HEK293 (cell line): ENCODE data around the gene CEP170B.
"Not testable (repeated sequence)": the region's sequence is repeated elsewhere in the genome, so short reads cannot be mapped to it uniquely, and the experiment has no call there.

Source experiments
- TRIM28 ChIP-seq: IDR thresholded peaks from 2 replicates; pipeline ENCODE4 v1.6.1; 2011; ENCODE audit warnings: low read length, control low read depth, borderline replicate concordance
- TF ChIP-seq, protein P1 (sequence below): fragments of 450-650 bp; formaldehyde crosslinking; IDR thresholded peaks from 2 replicates; pipeline ENCODE4 v1.5.1; 2016; ENCODE audit warnings: missing biosample characterization, missing genetic modification characterization
- TF ChIP-seq, protein P2 (sequence below): fragments of 450-650 bp; formaldehyde crosslinking; IDR thresholded peaks from 2 replicates; pipeline ENCODE4 v1.5.1; 2016; ENCODE audit warnings: missing biosample characterization, missing genetic modification characterization
- TF ChIP-seq, protein P3 (sequence below): fragments of 450-650 bp; formaldehyde crosslinking; IDR thresholded peaks from 2 replicates; pipeline ENCODE4 v1.5.1; 2017; ENCODE audit warnings: missing biosample characterization, missing genetic modification characterization

DNA sequence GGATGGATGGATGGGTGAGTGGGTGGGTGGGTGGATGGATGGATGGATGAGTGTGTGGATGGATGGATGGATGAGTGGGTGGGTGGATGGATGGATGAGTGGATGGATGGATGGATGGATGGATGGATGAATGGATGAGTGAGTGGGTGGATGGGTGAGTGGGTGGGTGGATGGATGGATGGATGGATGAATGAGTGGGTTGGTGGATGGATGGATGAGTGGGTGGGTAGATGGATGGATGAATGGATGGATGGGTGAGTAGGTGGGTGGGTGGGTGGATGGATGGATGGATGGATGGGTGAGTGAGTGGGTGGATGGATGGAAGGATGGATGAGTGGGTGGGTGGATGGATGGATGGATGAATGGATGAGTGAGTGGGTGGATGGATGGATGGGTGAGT is 25.2 kb downstream of the CEP170B start:
- TF ChIP-seq, protein P1, sequence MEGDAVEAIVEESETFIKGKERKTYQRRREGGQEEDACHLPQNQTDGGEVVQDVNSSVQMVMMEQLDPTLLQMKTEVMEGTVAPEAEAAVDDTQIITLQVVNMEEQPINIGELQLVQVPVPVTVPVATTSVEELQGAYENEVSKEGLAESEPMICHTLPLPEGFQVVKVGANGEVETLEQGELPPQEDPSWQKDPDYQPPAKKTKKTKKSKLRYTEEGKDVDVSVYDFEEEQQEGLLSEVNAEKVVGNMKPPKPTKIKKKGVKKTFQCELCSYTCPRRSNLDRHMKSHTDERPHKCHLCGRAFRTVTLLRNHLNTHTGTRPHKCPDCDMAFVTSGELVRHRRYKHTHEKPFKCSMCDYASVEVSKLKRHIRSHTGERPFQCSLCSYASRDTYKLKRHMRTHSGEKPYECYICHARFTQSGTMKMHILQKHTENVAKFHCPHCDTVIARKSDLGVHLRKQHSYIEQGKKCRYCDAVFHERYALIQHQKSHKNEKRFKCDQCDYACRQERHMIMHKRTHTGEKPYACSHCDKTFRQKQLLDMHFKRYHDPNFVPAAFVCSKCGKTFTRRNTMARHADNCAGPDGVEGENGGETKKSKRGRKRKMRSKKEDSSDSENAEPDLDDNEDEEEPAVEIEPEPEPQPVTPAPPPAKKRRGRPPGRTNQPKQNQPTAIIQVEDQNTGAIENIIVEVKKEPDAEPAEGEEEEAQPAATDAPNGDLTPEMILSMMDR (tag by site-specific recombination) = not testable (repeated sequence)
- TF ChIP-seq, protein P2, sequence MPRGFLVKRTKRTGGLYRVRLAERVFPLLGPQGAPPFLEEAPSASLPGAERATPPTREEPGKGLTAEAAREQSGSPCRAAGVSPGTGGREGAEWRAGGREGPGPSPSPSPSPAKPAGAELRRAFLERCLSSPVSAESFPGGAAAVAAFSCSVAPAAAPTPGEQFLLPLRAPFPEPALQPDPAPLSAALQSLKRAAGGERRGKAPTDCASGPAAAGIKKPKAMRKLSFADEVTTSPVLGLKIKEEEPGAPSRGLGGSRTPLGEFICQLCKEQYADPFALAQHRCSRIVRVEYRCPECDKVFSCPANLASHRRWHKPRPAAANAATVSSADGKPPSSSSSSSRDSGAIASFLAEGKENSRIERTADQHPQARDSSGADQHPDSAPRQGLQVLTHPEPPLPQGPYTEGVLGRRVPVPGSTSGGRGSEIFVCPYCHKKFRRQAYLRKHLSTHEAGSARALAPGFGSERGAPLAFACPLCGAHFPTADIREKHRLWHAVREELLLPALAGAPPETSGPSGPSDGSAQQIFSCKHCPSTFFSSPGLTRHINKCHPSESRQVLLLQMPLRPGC = not testable (repeated sequence)
- TF ChIP-seq, protein P3, sequence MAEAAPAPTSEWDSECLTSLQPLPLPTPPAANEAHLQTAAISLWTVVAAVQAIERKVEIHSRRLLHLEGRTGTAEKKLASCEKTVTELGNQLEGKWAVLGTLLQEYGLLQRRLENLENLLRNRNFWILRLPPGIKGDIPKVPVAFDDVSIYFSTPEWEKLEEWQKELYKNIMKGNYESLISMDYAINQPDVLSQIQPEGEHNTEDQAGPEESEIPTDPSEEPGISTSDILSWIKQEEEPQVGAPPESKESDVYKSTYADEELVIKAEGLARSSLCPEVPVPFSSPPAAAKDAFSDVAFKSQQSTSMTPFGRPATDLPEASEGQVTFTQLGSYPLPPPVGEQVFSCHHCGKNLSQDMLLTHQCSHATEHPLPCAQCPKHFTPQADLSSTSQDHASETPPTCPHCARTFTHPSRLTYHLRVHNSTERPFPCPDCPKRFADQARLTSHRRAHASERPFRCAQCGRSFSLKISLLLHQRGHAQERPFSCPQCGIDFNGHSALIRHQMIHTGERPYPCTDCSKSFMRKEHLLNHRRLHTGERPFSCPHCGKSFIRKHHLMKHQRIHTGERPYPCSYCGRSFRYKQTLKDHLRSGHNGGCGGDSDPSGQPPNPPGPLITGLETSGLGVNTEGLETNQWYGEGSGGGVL (tag by site-specific recombination) = not testable (repeated sequence)
- TF ChIP-seq TRIM28 = not testable (repeated sequence)
